Gastrocnemius medialis (tissue), 4 donors: ENCODE measurements around the gene CD1B. TPM values are rescaled to one million over a fixed set of nuclear protein-coding genes. Genes with fewer than 3 reads are reported as not detected.

Experiments
- total RNA-seq, 4 donors: library from RNA; depleted of rRNA; stranded (reverse); fragments of >200 nt; gene quantifications; one replicate each; pipeline versions ENCODE4 v1.1.0 to v1.2.3, GENCODE V29; 2016

Gene CD1B
- total RNA-seq, 4 donors from 2014 or later: not detected

Other genes with a start within 250 kb of the CD1B start
- under 1 TPM in 2 of 4 donors, not detected in 2; 0.58 to 0.82 TPM for gene CD1D, start 150.6 kb downstream of the CD1B start, total RNA-seq
- gene CD1A, start 77.1 kb downstream of the CD1B start, total RNA-seq: not detected
- under 1 TPM in 1 of 4 donors, not detected in 3; 0.35 TPM for gene CD1C, start 41.6 kb downstream of the CD1B start, total RNA-seq
- gene CD1E, start 22.4 kb upstream of the CD1B start, total RNA-seq: not detected
- gene OR10T2, start 67.9 kb upstream of the CD1B start, total RNA-seq: not detected
- gene OR10K2, start 94.7 kb upstream of the CD1B start, total RNA-seq: not detected
- not detected for gene OR10K1, start 130.3 kb upstream of the CD1B start, total RNA-seq
- not detected for gene OR10R2, start 140.7 kb upstream of the CD1B start, total RNA-seq
- gene OR6Y1, start 222.9 kb upstream of the CD1B start, total RNA-seq: not detected
- not detected for gene OR6P1, start 239.0 kb upstream of the CD1B start, total RNA-seq
- not detected for gene OR10X1, start 248.4 kb upstream of the CD1B start, total RNA-seq